Fibroblast of peridontal ligament (primary cell): ENCODE results near the gene PEX10.
A peak's percentile ranks its signal among the peaks of the same experiment; 100 is the strongest.
"Not testable (repeated sequence)": the region's sequence is repeated elsewhere in the genome, so short reads cannot be mapped to it uniquely, and the experiment has no call there.

Experiments used
- DNase-seq: peaks from one replicate; pipeline ENCODE4 v3.0.0-alpha.2; 2010; ENCODE audit errors: extremely low read depth

PEX10 gene

DNA sequence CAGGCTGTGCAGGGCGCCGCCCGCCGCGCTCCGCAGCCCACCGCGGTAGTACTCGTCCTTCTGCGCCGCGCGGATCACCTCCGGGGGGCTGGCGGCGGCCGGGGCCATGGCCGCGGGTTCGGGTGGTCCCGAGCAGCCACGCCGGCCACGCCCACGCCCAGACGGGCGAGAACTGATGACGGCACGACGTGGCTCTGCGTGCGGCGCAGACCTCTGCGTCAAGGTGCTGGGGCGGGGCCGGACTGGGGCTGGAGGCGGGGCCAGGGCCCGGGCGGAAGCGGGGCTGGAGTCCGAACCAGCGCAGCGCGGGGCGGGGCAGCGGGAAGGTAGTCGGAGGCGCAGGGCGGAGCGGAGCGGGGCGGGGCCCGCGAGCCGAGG lies at the start of gene PEX10:
PEX10 (minus strand) TSS at position 170 of the 378 bp plus-strand sequence; CDS start at position 108, 62 bp downstream.
- peak; percentile 88 for DNase-seq

DNA sequence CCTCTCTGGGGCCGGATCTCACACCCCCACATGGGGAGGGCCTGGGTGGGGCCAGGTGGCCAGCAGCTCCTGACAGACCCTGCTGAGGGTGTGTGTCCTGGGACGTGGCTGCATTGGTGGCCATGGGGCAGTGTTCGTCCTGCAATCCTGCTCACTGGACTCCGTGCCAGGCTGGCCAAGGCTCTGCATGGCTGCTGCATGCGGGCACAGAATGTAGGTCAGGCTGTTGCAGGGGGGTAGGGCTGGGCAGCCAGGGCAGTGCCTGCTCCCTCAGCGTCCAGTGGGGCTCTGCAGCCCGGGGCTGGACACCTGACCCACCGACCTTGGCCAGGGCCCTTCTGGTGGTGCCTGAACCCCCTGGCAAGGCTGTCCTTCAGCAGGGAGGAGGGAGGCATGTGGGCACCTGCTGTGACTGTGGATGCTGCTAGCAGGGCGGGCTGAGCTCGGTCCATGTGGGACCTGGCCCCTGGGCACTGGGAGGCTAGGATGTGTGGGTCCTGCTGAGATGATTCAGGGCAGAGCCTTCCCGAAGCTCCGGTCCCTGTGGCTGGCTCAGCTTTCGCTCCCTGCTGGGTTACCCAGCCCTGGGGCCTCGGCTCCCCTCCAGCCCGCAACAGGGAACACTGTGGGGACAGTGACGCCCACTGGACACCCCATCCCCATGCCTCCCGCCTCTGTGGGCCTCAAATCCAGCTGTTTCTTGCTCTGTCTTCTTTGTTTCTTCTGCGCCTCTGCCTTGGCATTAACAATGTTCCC lies 48.8 kb upstream of the PEX10 start:
- no peak for DNase-seq

DNA sequence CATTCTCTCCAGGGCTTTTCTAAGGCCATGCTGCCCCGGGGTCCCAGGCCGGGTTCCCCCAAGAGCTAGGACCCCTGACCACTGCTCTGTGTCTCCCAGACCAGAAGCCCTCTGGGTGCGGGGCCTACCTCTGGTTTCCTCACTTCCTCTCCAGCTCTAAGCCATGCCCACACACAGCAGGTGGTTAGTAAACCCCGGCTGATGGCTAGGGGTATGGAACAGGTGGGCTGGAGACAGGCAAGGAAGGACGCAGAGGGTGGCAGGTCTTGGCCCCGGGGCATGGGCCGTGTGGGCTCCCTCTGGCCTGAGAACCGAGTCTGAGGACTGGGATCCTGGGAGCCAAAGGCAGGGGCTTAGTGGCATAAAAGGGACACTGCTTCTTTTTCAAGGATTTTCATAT lies 47.8 kb upstream of the PEX10 start:
- DNase-seq = no peak

DNA sequence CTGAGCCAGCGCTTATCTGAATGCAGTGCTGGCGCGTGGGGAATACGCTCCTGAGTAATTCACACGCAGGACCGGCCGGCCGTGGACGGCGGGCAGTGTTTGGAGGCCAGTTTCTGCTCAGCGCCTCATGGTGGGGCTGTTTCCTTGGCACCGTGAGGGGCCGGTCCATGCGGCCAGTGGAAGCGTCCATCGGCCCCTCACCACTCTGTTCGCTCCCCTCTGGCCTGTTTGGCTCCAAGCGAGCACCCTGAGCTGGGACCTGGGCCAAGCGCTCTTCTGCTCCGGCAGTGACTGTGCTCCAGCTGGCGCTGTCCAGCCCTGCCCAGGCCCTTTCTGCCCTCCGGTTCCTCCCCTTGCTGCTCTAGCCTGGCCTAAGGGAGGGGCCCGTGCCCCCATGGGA lies 47.4 kb upstream of the PEX10 start:
- peak; percentile 5 for DNase-seq

DNA sequence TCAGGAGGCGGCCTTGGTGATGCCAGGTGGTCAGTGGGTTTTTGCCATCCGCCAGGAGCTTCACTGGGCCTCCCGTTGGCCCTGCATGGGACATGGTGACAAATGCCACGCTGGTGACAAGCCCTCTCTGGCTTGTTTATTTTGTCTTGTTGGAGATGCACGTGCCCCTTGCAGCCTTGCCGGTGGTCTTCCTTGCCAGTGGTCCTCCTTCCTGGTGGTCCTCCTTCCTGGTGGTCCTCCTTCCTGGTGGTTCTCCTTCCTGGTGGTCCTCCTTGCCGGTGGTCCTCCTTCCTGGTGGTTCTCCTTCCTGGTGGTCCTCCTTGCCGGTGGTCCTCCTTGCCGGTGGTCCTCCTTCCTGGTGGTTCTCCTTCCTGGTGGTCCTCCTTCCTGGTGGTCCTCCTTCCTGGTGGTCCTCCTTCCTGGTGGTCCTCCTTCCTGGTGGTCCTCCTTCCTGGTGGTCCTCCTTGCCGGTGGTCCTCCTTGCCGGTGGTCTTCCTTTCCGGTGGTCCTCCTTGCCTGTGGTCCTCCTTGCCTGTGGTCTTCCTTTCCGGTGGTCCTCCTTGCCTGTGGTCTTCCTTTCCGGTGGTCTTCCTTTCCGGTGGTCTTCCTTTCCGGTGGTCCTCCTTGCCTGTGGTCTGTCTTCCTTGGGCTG lies 46.9 kb upstream of the PEX10 start:
- not testable (repeated sequence) for DNase-seq

DNA sequence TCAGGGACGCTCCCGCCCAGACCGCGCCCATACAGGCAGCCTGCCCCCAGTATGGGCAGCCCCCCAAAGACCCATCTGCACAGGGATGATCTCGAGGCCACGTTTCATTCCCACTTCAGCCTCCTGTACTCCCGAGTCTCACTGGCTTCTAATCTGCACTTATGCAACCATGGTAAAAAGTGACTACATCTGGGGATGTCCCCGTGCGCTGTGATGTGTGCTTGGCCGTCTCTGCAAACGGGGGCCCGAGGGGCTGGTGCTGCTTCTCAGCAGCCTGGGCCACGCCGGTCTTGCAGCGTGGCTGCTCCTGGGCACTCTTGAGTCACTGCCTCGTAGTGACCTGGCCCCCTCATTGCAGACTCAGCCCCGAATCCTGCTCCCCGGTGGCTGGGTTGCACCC lies 46.3 kb upstream of the PEX10 start:
- DNase-seq = no peak

DNA sequence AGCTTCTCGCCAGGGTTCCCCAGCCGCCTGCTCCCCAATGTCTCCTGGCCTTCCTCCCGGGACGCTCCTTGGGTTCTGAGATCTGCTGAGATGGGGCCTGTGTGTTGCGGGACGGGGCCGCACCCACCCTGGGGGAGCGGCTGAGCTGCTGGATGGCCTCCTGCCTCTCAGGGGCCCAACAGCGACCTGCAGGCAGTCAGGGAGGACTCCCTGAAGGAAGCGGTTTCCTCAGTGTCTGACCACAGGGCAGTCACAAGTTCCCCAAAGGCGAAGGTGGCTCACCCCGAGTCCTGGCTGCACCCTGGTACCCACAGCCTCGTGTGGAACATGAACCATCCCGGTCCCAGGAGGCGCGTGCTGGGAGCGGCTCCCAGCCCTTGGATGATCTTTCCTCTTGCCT lies 45.1 kb upstream of the PEX10 start:
- DNase-seq = no peak

DNA sequence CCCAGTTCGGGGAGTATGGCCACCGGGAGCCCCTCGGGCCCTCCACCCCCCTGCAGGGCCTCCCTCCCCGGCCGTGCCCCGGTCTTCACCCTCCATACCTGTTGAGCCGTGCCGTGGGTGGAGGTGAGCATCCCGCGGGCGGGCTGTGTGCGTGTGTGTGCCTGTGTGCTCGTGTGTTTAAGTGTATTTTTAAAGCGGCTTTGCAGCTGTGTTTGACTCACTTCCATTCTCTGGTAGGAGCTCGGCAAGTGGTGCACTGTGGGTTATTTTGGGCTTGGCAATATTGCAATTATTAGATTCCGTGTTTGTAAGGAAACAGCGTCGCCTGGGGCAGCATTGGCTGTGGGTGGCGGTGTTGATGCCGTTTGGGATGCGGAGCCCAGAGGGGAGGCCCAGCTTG lies 43.4 kb upstream of the PEX10 start:
- DNase-seq = peak; percentile 5

DNA sequence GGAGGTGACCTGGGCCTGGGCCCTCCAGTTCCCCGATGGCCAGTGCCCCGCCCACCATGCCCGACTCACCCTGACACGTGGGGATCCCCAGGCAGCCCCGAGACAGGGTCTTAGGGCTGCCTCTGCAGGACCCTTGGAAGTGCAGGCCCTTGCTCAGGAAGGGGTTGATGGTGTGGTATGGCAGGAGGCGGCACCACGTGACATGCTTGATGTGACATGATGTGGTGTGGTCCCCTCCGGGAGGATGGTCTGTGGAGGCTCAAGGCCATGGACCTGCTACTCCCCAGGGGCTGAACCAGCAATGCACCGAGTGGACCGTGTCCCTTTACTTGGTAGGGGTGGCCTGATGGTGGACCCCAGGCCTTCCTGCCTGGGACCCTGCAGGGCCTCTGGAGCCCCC lies 41.9 kb upstream of the PEX10 start:
- DNase-seq = no peak

DNA sequence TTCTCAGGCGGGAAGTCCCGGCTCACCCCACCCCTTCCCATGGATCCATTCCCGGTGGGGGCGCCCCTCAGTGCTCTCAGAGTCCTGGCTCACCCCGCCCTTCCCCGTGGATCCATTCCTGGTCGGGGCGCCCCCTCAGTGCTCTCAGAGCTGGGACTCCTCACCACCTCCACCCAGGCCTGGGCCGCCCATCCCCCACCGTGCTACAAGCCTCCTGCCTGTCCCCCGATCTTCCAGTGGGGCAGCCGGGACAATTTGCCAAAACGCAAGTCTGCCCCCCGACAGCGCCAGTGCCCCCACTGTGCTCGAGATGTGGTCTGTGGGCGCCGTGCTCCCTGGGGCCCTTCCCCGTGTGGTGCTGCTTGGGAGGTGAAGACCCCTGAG lies 40.6 kb upstream of the PEX10 start:
- no peak for DNase-seq

DNA sequence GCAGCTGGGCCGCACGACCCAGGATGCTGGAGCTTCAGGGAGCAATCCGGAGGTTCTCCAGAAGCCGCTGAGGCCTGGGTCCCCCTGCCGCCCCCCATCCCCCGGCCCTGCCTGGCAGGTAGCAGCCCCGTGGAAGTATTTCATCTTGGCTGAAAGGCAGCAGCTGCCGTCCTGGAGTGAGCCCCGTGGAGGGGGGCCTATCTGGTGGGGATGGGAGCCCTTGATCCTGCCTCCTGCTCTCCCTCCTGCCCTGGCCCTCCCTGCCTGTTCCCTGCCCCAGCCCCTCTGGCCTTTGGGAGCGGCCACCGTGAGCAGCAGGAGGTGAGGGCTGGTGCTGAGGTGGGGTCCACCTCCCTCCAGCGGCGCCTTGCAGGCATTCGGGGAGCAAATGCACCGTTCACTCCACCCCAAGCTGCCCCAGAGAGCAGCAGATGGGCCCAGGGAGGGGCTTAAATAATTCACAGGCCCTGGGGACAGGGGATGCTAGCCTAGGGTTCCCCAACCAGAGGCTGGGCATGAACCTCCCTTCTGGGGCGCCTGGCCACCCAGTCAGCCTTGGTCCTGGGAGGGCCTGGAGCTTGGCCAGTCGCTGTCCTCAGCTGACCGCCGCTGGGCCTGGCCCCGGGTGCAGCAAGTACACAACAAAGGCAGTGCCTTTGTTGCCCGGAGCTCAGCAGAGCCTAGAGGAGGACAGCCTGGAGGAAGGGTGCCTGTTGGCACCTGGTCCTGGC lies 40.0 kb upstream of the PEX10 start:
- no peak for DNase-seq

DNA sequence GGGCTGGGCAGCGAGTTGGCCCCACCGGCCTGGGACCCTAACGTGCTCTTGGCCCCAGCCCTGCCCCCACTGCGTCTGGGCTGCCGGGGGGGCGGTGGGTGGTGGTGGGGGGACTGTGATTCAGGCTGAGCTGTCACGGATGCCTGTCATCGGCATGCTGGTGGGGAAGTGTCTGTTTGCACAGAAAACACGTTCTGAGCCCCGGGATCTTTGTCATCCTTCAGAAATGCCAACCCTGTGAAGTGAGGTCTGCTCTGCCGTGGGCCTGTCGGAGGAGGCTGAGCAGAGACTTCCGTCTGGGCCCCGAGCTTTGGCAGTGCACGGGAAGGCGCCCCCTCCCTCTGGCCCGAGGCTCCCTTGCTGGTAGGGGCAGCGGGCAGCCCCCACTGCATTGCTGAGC lies 39.4 kb upstream of the PEX10 start:
- DNase-seq = peak; percentile 46

DNA sequence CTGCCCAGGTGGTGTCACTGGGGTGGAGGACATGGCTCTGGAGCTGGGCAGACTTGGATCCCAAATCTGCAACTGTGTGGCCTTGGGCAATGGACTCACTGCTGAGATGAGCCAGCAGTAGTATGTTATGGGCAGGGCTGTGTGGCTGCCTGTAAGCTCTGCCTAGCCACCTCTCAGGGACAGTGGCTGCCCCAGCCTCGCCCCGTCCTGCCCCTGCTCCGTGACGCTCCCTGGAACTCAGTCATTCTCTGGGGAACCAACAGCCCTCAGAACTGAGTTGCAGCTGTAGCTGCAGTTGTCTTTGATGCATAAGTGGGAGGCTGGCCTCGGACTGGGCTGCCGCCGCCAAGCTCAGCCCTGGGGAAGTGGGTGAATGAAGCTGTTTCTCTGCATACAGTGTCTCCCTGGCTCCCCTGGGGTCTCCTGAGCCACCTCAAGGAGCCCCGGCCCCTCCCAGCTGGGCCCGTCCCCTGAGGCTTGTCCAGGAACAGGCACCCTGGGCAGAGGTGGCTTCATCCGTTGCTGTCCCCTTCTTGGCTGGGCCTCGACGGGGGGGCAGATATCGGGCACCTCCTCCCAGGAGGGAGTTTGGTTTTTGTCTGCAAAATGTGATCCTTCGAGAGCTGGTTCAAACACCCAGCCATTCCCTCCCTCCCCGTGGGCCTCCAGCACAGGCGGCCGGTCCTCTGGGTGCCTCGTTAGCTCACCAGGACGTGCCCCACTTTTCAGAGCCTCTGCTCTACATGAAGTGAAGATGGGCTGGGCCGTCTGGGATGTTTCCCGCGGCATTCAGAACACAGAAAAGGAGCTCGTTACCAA lies 37.5 kb upstream of the PEX10 start:
- no peak for DNase-seq

DNA sequence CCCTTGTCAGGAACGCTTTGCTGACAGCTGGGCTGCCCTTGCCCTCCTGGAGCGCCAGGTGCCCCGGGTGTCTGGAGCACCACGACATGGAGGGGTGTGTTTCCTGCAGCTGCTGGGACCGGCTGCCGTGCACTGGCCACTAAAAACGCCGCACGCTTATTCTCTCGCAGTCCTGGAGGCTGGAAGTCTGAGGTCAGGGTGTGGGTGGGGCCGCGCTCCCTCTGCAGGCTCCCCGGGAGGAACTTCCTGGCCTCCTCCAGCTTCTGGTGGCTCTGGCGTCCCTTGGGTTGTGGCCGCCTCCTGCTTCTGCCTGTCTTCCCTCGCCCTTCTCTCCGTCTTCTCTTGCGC lies 35.7 kb upstream of the PEX10 start:
- DNase-seq = no peak

DNA sequence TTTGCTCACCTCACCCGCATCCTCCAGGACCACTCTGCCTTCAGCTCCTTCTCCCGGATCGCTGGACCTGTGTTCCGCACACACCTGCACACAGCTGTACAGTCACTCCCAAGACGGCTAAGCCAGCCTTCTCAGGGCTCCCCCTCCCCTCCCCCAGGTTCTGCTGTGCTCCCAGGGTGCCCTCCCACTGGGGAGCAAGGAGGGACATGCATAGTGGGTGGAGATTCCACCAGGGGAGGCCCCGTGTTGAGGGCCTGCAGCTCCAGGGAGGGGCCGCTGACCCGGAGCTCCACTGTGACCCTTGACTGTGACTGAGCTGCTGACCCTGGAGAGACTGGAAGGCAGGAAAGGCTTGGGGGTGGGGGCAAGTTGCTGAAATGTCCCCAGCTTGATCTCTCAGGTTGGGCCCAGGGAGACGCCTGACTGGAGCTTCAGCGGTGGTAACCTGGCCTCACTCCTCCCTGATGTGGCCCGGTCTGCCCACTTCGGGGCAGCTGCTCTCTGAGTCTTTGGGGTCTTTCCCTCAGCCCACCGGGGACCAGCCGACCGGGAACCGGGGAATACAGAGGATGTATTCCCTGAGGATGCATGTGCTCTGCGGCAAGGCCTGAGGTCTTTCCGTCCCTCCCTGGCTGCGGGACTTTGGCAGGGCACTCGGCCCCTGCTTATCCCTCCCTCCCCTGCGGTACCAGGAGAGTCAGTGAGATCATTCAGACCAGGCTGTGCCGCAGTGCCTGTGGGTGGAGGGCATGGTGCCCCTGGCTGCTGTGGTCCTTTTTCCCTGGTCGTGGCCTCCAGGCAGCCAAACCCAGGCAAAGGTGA lies 35.1 kb upstream of the PEX10 start:
- DNase-seq = no peak

DNA sequence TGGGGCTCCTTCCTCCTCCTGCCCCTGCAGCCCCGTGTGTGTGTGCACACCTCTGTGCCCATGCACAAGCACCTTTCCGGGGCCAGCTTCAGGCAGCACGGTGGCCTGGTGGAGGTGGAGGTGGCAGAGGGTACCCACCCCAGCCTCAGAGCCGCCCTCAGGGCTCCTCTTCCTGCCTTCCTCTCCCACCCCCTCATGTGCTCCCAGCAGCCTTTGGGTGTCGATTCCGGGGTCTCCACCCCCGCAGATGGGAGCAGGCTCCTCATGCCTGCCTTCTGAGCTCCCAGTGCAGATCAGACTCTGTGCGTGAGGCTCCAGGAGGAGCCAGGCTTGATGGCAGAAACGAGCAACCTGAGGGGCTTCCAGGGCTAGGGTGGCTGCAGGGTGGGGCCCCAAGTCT lies 34.5 kb upstream of the PEX10 start:
- DNase-seq = no peak

DNA sequence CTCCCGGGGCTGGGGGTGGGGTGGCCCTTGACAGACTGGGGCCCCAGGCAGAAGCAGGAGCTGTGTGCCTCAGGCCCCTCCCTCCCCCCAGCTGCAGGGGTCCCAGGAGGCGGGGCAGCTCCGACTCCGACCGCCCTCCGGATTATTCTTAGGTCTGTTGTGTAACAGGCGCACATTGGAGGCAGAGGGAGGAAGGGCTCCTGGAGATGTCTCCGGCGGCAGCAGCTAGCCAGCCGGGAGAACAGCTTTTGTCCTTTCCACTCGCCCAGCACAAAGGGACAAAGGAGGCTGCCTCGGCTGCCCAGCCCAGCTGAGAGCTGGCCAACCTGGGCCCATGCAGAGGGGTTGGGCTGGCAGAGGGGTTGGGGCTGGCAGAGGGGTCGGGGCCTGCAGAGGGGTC lies 34.0 kb upstream of the PEX10 start:
- no peak for DNase-seq

DNA sequence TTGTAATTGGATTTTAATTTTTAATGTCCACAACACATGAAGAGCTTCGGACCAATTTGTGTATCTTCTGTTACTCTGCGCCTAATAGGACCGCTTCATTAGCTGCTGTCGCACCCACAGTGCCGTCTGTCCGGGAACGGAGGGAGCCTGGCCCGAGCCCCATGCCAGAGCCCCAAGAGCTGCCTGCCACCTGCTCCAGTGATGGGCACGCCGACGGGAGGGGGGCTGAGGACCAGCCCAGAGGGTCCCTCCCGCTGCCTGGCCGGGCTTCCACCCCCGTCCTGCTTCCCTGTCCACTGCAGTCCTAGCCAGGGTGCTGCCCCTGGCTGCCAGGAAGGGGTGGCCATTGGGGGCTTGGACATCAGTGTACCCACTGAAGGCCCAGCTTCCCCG lies 33.5 kb upstream of the PEX10 start:
- DNase-seq = no peak

DNA sequence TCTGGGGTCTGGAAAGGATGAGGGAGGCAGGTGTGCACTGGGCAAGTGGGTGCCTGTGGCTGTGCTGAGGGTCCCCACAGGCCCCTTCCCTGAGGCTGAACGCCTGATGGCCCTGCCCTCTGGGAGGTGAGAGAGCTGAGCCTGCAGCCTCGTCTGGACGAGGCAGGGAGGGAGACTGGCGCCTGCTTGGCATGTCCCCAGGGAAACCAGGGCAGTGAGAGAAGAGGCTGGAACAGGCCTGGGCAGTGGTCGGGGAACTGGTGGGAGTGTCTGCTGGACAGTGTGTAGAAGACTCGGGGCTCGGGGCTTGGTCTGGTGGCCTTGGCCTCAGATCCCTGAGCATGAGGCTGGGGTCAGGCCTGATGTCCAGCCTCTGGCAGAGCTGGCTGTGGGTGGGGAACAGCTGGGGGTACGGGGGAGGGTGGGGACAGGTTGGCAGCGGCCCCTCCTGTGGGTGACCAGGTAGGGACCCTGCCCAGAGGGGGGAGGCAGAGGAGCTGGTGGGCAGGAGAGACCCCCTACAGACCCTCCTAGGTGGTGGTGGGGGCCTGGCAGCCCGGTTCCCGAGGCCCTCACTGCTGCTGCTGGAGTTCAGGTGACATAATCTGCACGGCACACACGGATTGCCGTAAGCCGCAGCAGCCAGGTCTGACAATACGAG lies 32.9 kb upstream of the PEX10 start:
- no peak for DNase-seq

DNA sequence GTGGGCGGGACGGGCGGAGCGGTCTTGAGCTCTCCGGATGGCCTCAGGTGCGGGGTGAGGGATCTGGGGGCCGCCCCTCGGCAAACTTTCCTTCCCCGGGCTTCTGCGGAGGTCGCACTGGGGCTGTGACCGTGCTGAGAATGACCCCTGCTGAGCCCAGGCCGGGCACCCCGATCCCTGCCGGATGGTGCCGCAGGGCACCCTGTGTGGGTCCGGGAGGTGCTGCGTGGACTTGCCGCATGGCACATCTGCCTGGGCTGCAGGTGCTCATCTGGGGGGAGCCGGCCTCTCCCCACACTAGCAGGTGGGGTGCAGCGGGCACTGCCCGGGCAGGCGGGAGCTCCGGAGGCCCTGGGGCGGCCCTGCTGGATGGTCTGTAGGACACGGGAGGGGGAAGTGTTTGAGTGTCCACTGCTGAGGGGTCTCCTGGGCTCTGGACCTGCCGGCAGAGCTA lies 31.8 kb upstream of the PEX10 start:
- DNase-seq = no peak
